B cell (primary cell): ENCODE results near the gene ITPR1. TPM values are rescaled to one million over a fixed set of nuclear protein-coding genes. Genes with fewer than 3 reads are reported as not detected.

Experiments
- ATAC-seq: fragments of 200-7000 bp; cut with Tn5 transposase; one replicate; pipeline ENCODE4 v1.10.0; 2021; ENCODE audit warnings: low read depth, mild to moderate bottlenecking, moderate number of reproducible peaks, moderate library complexity
- CTCF ChIA-PET: fragments of 350-600 bp; sonication (Branson Sonifier 250); formaldehyde crosslinking; loops from one replicate; lab custom pipeline; 2021; ENCODE audit warnings: antibody characterized with exemption, inconsistent platforms; lab: Charles Lee
- POLR2A ChIA-PET: fragments of 350-600 bp; sonication (Branson Sonifier 250); formaldehyde crosslinking; loops from one replicate; lab custom pipeline; 2021; ENCODE audit warnings: antibody characterized with exemption; lab: Charles Lee
- DNase-seq: peaks from one replicate; pipeline ENCODE4 v3.0.0; 2013
- H2AFZ ChIP-seq: 2 replicates; pipeline ENCODE4 v1.6.1; 2012; ENCODE audit warnings: mild to moderate bottlenecking, low read depth, low read length; ENCODE audit not compliant: insufficient read depth, poor library complexity, severe bottlenecking
- H3K27ac ChIP-seq, 2 donors: 1 replicate in 1 of 2; 2 replicates in 1 of 2; pipeline ENCODE4 v1.5.1; 2012 to 2013; ENCODE audit warnings: low read length in 2 of 2, mild to moderate bottlenecking in 2 of 2, moderate library complexity in 1 of 2
- H3K27me3 ChIP-seq, 4 experiments: fragments of 200-600 bp in 1 of 4; sonication (generic) in 1 of 4; replicated peaks in 1 of 4; 1 replicate in 2 of 4; 2 replicates in 2 of 4; pipeline versions ENCODE4 v1.6.1 to v1.7.0; 2013 to 2016; ENCODE audit warnings: low read length in 3 of 4, mild to moderate bottlenecking in 2 of 4, mixed read lengths in 1 of 4, moderate library complexity in 1 of 4; ENCODE audit not compliant: insufficient read depth in 4 of 4, control insufficient read depth in 3 of 4; ENCODE audit errors: control extremely low read depth in 1 of 4
- H3K36me3 ChIP-seq, 2 experiments: replicated peaks in 1 of 2; 1 replicate in 1 of 2; 2 replicates in 1 of 2; pipeline versions ENCODE4 v1.6.1 to v1.7.1; 2013; ENCODE audit warnings: low read length in 1 of 2; ENCODE audit not compliant: insufficient read depth in 2 of 2, control insufficient read depth in 1 of 2; ENCODE audit errors: control extremely low read depth in 1 of 2, extremely low read depth in 1 of 2
- H3K4me1 ChIP-seq, 2 donors: fragments of 200-600 bp in 1 of 2; sonication (generic) in 1 of 2; 1 replicate in 1 of 2; 2 replicates in 1 of 2; pipeline versions ENCODE4 v1.5.1 to v1.6.1; 2013 to 2017; ENCODE audit warnings: low read length in 2 of 2; ENCODE audit not compliant: control insufficient read depth in 2 of 2, insufficient read depth in 2 of 2
- H3K4me2 ChIP-seq: replicated peaks from 2 replicates; pipeline ENCODE3; 2012; ENCODE audit warnings: mild to moderate bottlenecking, low read depth, low read length; ENCODE audit not compliant: poor library complexity, severe bottlenecking
- H3K4me3 ChIP-seq, 5 experiments: fragments of 200-600 bp in 1 of 5; sonication (generic) in 1 of 5; 1 replicate in 3 of 5; 2 replicates in 2 of 5; pipeline versions ENCODE4 v1.5.1 to v1.7.0; 2011 to 2016; ENCODE audit warnings: low read length in 4 of 5, mild to moderate bottlenecking in 4 of 5, low read depth in 2 of 5, control low read depth in 1 of 5, moderate library complexity in 1 of 5; ENCODE audit not compliant: insufficient read depth in 1 of 5; ENCODE audit errors: control extremely low read depth in 1 of 5, extremely low read depth in 1 of 5
- H3K79me2 ChIP-seq: fragments of 200-600 bp; sonication (generic); one replicate; pipeline ENCODE4 v1.6.0; 2016; ENCODE audit warnings: low read length; ENCODE audit not compliant: control insufficient read depth, insufficient read depth
- H3K9ac ChIP-seq: fragments of 200-600 bp; sonication (generic); 2 replicates; pipeline ENCODE4 v1.6.1; 2017; ENCODE audit warnings: mild to moderate bottlenecking, low read length, moderate library complexity
- H3K9me3 ChIP-seq, 3 donors: one replicate each; pipeline versions ENCODE4 v1.6.1 to v1.7.1; 2013; ENCODE audit warnings: low read length in 2 of 3; ENCODE audit not compliant: control insufficient read depth in 2 of 3, insufficient read depth in 1 of 3; ENCODE audit errors: control extremely low read depth in 1 of 3
- H4K20me1 ChIP-seq: 2 replicates; pipeline ENCODE4 v1.6.0; 2012; ENCODE audit warnings: mild to moderate bottlenecking, low read length; ENCODE audit not compliant: insufficient read depth, control insufficient read depth, poor library complexity, severe bottlenecking
- H3K27ac Mint-ChIP-seq: one replicate; pipeline ENCODE4 v1.8.0; 2021; ENCODE audit warnings: mixed read lengths
- H3K27me3 Mint-ChIP-seq: one replicate; pipeline ENCODE4 v1.8.0; 2021; ENCODE audit warnings: mixed read lengths
- H3K4me1 Mint-ChIP-seq: one replicate; pipeline ENCODE4 v1.8.0; 2021; ENCODE audit warnings: mixed read lengths
- H3K4me3 Mint-ChIP-seq: one replicate; pipeline ENCODE4 v1.8.0; 2021; ENCODE audit warnings: mixed read lengths
- H3K9me3 Mint-ChIP-seq: one replicate; pipeline ENCODE4 v1.8.0; 2022; ENCODE audit warnings: mixed read lengths; ENCODE audit not compliant: insufficient read depth
- EZH2 ChIP-seq: IDR thresholded peaks from 2 replicates; pipeline ENCODE4 v1.6.1; 2012; ENCODE audit warnings: borderline replicate concordance, low read depth, mild to moderate bottlenecking, moderate library complexity, low read length; ENCODE audit not compliant: insufficient read depth, poor library complexity, severe bottlenecking
- WGBS: methylation state at CpG from one replicate; pipeline ENCODE4 v1.1.5; 2013; ENCODE audit warnings: missing lambda C conversion rate; ENCODE audit not compliant: insufficient coverage; 5-methylcytosine and 5-hydroxymethylcytosine counted together
- intact Hi-C: fragments of 100-400 bp; cut with micrococcal nuclease; formaldehyde crosslinking; loops from one replicate; pipeline ENCODE4 v1.10.0; 2022
- polyA plus RNA-seq: library from polyadenylated mRNA; depleted of rRNA; stranded (reverse); fragments of >200 nt; gene quantifications from 2 replicates; pipeline ENCODE4 v1.2.3, GENCODE V29; 2012
- total RNA-seq, 2 donors: library from RNA; stranded (reverse); fragments of 120-200 nt in 1 of 2; gene quantifications; 1 replicate in 1 of 2; 2 replicates in 1 of 2; pipeline versions ENCODE4 v1.2.3 to v1.2.4, GENCODE V29; 2013 to 2022
- TF ChIP-seq, protein P1 (sequence below): fragments of 200-600 bp; IDR thresholded peaks from one replicate; pipeline ENCODE4 v1.8.0; 2022; ENCODE audit warnings: antibody characterized with exemption, mild to moderate bottlenecking

ITPR1 gene
- total and polyA plus RNA-seq, 2 donors (not counting 1 experiment from before 2014, with no cell fraction given), result 64.0 to 332 TPM

DNA sequence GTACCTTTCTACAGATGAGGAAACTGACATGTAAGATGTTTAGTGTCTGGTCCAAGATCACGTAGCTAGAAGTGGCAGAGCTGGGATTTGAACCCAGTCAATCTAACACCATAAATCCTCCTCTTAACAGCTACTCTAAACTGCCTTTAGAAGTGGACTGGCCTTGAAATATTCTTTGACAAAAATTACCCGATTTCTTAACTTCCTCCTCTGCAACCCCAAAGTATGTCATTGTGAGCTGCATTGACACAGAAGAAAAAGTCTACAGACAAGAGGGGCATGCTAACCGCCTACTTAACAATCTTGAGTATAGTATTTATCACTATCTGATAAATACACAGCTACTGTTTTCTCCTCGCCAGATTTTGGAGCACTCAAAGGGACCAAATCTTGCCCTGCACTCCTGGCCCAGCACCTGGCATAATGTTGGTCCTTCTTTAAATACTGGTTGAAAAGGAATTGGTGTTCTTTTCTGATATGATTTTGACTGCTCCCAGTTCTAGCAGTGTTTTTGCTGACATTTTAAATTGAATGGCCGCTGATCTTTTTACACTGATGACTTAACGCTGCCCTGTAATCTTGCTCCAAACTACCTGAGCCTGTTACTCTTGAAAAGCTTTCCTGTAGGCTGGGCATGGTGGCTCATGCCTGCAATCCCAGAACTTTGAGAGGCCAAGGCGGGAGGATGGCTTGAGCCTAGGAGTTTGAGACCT lies 36.9 kb downstream of the ITPR1 start:
- POLR2A ChIA-PET, result no interaction called here
- Histone ChIP-seq H3K9ac (no peak overlapping the region), H3K4me3 (no peak overlapping the region), H4K20me1 (peaks cover 100% of the 10 kb centered on the region), H3K27ac (no peak overlapping the region), H3K27me3 (no peaks in the 10 kb centered on the region), H3K79me2 (peaks cover 100% of the 10 kb centered on the region), H3K4me2 (no peak overlapping the region), H2AFZ (no peak overlapping the region), H3K9me3 (no peaks in the 10 kb centered on the region), H3K36me3 (peaks cover 3 to 34% of the 10 kb centered on the region in 2 experiments), H3K4me1 (peaks cover 50 to 67% of the 10 kb centered on the region in 2 donors)
- DNase-seq, result no peak
- H3K4me1 Mint-ChIP-seq, result peaks cover 88% of the 10 kb centered on the region
- H3K4me3 Mint-ChIP-seq, result no peak overlapping the region
- peak overlapping the region; percentile 38 for H3K27ac Mint-ChIP-seq
- no peaks in the 10 kb centered on the region for H3K9me3 Mint-ChIP-seq
- WGBS, result 80% methylated on average over 5 of the region's 7 CpGs
- H3K27me3 Mint-ChIP-seq, result no peaks in the 10 kb centered on the region
- TF ChIP-seq EZH2, result no peak
- TF ChIP-seq, protein P1, sequence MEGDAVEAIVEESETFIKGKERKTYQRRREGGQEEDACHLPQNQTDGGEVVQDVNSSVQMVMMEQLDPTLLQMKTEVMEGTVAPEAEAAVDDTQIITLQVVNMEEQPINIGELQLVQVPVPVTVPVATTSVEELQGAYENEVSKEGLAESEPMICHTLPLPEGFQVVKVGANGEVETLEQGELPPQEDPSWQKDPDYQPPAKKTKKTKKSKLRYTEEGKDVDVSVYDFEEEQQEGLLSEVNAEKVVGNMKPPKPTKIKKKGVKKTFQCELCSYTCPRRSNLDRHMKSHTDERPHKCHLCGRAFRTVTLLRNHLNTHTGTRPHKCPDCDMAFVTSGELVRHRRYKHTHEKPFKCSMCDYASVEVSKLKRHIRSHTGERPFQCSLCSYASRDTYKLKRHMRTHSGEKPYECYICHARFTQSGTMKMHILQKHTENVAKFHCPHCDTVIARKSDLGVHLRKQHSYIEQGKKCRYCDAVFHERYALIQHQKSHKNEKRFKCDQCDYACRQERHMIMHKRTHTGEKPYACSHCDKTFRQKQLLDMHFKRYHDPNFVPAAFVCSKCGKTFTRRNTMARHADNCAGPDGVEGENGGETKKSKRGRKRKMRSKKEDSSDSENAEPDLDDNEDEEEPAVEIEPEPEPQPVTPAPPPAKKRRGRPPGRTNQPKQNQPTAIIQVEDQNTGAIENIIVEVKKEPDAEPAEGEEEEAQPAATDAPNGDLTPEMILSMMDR, result no peak
- CTCF ChIA-PET, result interaction anchor here (1.0 to 1.2 kb wide), 2 partner anchors 11 to 180 kb away, joined by 4 read pairs; no protein-coding TSS in a partner anchor
- intact Hi-C loops, result no loop called here
- no peak for ATAC-seq

DNA sequence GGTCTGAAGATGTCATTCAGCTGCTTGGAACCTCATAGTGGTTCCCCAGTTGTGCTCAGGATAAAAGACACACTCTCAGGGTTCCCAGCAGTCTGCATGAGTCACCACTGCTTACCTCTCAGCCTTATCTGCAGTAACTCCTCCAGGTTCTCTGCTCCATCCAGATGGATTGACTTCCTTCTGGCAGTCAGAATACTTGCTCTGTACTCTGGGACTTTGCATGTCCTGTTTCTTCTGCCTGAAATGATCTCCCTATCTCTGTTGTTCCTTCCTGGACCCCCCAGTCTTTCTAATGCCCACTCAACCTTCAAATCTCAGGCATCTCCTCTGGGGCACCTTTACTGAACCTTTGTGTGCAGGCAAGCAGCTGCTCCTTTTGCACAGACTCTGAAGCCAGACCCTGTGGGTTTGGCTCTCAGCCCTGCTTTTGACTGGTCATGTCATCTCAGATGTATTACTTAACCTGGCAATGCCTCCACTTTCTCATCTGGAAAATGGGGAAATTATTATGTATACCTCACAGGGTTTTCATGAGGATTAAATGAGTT lies 38.4 kb downstream of the ITPR1 start:
- H3K36me3 ChIP-seq, result peaks cover 3 to 35% of the 10 kb centered on the region in 2 experiments
- ChIA-PET POLR2A (no interaction called here), CTCF (interaction anchor here (0.8 kb wide), 1 partner anchor 105 kb away, joined by 3 read pairs; no protein-coding TSS in a partner anchor)
- intact Hi-C loops, result no loop called here
- H3K27ac Mint-ChIP-seq, result peak overlapping the region; percentile 62
- no peaks in the 10 kb centered on the region for H3K9me3 ChIP-seq
- H3K79me2 ChIP-seq, result peaks cover 98% of the 10 kb centered on the region
- H3K4me1 Mint-ChIP-seq, result peaks cover 83% of the 10 kb centered on the region
- H3K4me3 Mint-ChIP-seq, result no peak overlapping the region
- H3K4me1 ChIP-seq, result peaks cover 40 to 57% of the 10 kb centered on the region in 2 donors
- DNase-seq (no peak), ATAC-seq (no peak)
- H3K9ac ChIP-seq, result no peak overlapping the region
- H4K20me1 ChIP-seq, result peaks cover 97% of the 10 kb centered on the region
- no peak overlapping the region for H3K27ac ChIP-seq
- no peaks in the 10 kb centered on the region for H3K27me3 Mint-ChIP-seq
- no peak overlapping the region for H2AFZ ChIP-seq
- no peak for TF ChIP-seq EZH2
- TF ChIP-seq, protein P1, result no peak
- H3K27me3 ChIP-seq, result no peaks in the 10 kb centered on the region
- H3K4me3 ChIP-seq, result no peak overlapping the region
- H3K9me3 Mint-ChIP-seq, result no peaks in the 10 kb centered on the region
- H3K4me2 ChIP-seq, result peak overlapping the region; percentile 6
